HG03097 (cell line): ENCODE results near the gene RAD9B.
A peak's percentile ranks its signal among the peaks of the same experiment; 100 is the strongest.
"Not testable (repeated sequence)": the region's sequence is repeated elsewhere in the genome, so short reads cannot be mapped to it uniquely, and the experiment has no call there.

Experiments used
- ATAC-seq: cut with Tn5 transposase; IDR thresholded peaks from one replicate; pipeline ENCODE4 v1.9.1; 2021; ENCODE audit not compliant: unreplicated experiment, low FRiP score

Gene RAD9B

GRCh38 chr12:110520876-110521712 lies 19.0 kb downstream of the RAD9B start:
- ATAC-seq: not testable (repeated sequence)

- no peak for ATAC-seq
Observed at GRCh38 chr12:110528277-110528839, 26.2 kb downstream of the RAD9B start.

- ATAC-seq: no peak
Observed at GRCh38 chr12:110530511-110530910, 28.4 kb downstream of the RAD9B start.

GRCh38 chr12:110531741-110532333 lies 29.7 kb downstream of the RAD9B start:
- ATAC-seq: peak; percentile 83

- ATAC-seq: no peak
Observed at GRCh38 chr12:110532644-110533043, 30.5 kb downstream of the RAD9B start.

- ATAC-seq: no peak
Observed at GRCh38 chr12:110533607-110534006, 31.5 kb downstream of the RAD9B start.

GRCh38 chr12:110534811-110535210 lies 32.7 kb downstream of the RAD9B start:
- ATAC-seq: no peak

- ATAC-seq: no peak
Observed at GRCh38 chr12:110536834-110537604, 34.9 kb downstream of the RAD9B start.

- ATAC-seq: no peak
Observed at GRCh38 chr12:110537605-110538409, 35.7 kb downstream of the RAD9B start.

GRCh38 chr12:110538869-110539622 lies 36.9 kb downstream of the RAD9B start:
- ATAC-seq: no peak

GRCh38 chr12:110540048-110540447 lies 37.9 kb downstream of the RAD9B start:
- ATAC-seq: no peak

GRCh38 chr12:110543252-110543959 lies 41.3 kb downstream of the RAD9B start:
- ATAC-seq: no peak

- ATAC-seq: no peak
Observed at GRCh38 chr12:110543965-110544364, 41.8 kb downstream of the RAD9B start.

GRCh38 chr12:110545259-110545658 lies 43.1 kb downstream of the RAD9B start:
- not testable (repeated sequence) for ATAC-seq

GRCh38 chr12:110545812-110546211 lies 43.7 kb downstream of the RAD9B start:
- ATAC-seq: no peak

GRCh38 chr12:110546339-110546738 lies 44.2 kb downstream of the RAD9B start:
- no peak for ATAC-seq

- no peak for ATAC-seq
Observed at GRCh38 chr12:110547090-110547489, 45.0 kb downstream of the RAD9B start.

GRCh38 chr12:110548678-110549077 lies 46.5 kb downstream of the RAD9B start:
- no peak for ATAC-seq

- ATAC-seq: no peak
Observed at GRCh38 chr12:110549716-110550115, 47.6 kb downstream of the RAD9B start.
